Activated CD8-positive, alpha-beta memory T cell treated with anti-CD3 and anti-CD28 coated beads, Interleukin-2, amount 50 U/mL, for 24 hours (primary cell): ENCODE data around the gene CALML3.
"Not testable (repeated sequence)": the region's sequence is repeated elsewhere in the genome, so short reads cannot be mapped to it uniquely, and the experiment has no call there.

Source experiments
- DNase-seq: peaks from one replicate; pipeline ENCODE4 v3.0.0-alpha.2; 2020; ENCODE audit errors: extremely low read depth

CALML3 gene

DNA sequence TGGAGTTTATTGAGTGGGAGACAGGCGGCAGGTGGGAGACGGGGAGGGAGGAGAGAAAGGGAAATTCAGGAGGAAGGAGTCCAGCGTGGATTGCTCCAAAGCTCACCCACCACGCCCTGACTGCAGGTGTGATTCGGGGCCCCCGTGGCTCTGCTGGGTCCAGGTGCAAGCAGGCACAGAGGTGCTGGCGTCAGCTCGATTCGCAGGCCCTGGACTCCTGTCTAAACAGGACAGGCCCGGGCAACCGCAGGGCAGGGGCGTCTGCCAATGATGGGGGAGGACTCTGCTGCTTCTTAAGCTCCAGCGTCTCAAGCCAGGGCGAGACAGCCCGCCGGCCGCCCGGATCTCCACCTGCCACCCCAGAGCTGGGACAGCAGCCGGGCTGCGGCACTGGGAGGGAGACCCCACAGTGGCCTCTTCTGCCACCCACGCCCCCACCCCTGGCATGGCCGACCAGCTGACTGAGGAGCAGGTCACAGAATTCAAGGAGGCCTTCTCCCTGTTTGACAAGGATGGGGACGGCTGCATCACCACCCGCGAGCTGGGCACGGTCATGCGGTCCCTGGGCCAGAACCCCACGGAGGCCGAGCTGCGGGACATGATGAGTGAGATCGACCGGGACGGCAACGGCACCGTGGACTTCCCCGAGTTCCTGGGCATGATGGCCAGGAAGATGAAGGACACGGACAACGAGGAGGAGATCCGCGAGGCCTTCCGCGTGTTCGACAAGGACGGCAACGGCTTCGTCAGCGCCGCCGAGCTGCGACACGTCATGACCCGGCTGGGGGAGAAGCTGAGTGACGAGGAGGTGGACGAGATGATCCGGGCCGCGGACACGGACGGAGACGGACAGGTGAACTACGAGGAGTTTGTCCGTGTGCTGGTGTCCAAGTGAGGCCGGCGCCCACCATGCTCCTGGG is at the start of gene CALML3:
Gene CALML3, plus strand, starts transcription at position 321 of the 920 bp plus-strand sequence. Its CDS starts 125 bp downstream, at position 446.
- DNase-seq = no peak

DNA sequence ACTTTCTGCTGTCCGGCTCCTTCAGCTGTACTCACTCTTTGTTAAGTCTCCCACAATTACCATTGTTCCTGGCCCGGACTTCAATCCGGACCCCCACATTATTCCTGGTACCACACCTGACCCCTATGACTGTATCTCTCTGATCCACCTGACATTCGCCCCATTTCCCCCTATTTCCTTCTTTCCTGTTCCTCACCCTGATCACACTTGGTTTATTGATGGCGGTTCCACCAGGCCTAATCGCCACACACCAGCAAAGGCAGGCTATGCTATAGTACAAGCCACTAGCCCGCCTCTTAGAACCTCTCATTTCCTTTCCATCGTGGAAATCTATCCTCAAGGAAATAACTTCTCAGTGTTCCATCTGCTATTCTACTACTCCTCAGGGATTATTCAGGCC is 49.7 kb upstream of the CALML3 start:
- DNase-seq = not testable (repeated sequence)

DNA sequence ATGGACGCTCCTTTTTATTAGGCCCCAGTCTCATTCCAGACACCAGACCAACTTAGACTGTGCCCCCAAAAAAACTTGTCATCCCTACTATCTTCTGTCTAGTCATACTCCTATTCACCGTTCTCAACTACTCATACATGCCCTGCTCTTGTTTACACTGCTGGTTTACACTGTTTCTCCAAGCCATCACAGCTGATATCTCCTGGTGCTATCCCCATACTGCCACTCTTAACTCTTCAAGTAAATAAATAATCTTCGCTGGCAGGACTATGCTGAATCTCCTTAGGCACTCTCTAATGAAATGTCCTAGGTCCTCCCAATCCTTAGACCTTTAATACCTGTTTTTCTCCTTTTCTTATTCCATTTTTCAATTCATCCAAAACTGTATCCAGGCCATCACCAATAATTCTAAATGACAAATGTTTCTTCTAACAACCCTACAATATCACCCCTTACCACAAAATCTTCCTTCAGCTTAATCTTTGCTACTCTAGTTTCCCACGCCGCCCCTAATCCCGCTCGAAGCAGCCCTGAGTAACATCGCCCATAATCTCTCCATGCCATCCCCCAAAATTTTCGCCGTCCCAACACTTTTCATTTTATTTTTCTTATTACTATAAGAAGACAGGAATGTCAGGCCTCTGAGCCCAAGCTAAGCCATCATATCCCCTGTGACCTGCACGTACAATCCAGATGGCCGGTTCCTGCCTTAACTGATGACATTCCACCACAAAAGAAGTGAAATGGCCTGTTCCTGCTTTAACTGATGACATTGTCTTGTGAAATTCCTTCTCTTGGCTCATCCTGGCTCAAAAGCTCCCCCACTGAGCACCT is 48.6 kb upstream of the CALML3 start:
- not testable (repeated sequence) for DNase-seq

DNA sequence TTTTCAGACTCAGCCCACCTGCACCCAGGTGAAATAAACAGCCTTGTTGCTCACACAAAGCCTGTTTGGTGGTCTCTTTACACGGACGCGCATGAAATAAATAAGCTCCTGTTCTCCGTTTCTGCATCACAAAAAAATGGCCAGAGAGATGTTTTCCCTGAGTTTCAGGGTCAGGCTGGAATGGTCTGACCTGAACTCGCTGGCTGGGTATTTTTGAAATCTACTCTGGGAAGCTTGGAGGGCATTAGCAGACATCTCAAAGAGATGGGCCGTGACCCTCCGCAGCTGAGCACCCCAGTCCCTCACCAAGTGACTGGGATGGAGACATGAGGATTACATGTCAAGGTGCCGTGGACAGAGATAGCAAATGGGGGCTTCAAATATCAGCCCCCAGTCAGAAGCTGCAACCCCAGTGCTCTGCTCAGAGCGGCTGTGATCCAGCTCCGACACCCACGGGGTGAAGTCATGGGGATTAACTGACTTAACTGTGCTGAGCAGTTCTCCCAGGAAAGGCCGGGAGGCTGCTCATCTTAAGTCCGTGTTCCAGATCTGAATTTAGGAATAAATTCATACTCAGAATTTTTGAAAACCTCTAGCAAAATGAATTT is 47.7 kb upstream of the CALML3 start:
- DNase-seq = no peak

DNA sequence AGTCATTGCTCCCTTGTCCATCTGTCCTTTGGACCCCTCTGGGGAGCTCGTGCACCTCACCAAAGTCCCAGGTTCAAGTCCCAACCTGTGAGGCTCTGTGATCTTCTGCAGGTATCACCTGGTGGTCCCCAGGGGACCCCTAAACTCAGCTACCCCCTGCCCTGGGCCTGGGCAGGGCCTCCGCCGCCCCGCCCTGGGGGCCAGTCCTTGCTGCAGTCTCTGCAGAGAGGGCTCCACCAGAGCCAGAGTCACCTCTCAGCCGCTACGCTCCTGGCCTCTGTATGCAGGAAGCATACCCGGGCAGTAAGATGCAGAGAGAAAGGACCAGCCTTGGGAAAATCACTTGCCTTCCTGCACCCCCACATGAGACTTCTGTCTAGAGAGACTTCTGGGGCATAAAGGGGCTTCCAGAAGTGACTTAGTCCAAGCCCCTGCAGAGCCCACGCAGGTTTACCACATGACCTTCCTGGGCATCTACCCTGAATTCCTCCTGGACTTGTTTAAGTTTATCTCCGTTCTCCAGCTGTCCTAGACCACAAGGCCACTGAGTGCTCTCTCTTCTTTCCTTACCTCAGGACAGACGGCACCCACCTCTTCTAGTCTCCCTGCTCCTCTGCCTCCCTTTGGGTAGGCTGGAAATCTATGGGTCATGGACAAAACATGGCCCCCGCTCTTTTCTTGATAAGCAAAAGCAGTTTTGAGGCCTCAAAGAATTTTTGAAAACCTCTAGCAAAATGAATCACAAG is 46.6 kb upstream of the CALML3 start:
- DNase-seq = no peak

DNA sequence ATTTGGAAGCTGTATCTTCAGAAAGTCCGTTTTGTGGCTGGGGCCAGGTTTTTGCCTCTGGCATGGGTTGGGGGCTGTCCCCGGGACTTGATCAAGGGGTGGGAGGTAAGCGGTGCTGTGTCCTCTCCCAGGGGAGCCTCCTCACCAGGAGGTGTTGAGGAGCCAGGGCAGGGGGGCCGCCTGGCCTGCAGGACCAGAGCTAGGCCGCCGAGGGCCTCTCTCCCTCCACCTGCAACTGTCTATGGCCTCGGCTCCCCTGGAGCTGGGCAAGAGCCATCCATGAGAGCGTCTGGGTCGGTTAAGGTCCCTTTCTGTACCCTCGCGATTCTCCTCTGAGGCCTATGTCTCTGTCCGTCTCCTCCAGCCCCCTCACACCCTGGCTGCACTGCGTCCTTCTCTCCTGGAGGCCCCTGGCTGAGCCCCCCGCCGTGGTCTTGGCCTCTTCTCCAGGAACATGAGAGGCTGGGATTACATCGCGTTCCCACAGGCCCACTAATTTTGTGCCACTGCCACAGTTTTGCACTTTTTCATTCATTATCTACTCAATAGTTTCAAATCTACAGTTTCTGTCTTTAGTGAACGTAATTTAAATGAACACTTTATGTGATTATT is 46.0 kb upstream of the CALML3 start:
- no peak for DNase-seq

DNA sequence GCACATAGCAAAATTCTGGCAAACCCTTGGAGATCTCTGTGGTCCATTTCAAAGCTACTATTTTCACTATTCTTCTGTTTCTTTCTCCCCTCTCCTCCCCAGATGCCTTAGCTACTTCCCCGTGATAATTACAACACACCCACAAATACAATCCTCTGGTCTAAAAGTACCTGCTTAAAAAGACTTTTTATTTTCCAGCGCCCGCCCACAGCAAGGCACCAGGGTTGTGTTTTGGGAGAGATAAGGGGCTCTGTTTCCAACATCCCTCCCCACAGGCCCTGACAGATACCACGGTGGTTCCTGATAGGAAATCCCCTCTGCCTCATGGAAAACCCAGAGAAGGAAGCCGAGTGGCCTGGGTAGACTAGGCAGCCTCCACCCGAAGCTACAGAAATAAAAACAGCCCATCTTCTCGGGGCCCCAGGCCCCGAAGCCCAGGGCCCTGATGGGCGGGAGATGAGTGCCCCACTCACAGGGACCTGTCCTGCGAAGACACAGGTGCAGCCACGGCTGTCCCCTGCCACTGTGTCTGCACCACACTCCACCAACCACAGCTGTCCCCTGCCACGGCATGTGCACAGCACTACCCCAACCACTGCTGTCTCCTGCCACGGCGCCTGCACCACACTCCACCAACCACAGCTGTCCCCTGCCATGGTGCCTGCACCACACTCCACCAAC is 45.1 kb upstream of the CALML3 start:
- no peak for DNase-seq

DNA sequence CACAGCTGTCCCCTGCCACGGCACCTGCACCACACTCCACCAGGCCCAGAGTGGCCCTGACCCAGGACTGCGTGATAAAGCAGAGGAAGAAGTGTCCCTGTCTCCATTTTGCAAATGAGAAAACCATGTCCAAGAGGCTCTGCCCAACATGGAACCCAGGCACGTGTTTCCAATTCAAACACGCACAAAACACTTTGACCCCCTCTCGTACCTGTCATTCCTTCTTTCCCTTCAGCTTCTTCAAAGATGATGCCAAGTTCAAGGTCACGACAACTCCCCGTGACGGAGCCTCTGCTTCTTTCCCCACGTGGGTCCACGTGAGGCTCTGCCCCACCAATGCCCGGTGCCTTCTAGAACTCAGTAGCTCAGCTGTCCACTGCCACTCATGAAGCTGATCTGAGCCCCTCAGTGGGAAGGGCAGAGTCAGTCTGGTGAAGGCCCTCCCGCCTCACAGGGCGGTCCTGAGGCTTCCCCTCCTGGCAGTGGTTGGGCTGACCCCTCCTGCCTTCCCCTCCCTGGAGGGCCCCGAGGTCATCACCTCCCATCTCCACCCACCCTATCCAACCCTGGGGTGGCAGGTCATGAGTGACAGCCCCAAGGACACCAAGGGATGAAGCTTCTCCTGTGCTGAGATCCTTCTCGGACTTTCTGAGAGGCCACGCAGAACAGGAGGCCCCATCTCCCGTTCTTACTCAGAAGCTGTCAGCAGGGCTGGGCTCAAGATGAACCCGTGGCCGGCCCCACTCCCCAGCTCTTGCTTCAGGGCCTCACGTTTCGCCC is 44.4 kb upstream of the CALML3 start:
- DNase-seq = no peak

DNA sequence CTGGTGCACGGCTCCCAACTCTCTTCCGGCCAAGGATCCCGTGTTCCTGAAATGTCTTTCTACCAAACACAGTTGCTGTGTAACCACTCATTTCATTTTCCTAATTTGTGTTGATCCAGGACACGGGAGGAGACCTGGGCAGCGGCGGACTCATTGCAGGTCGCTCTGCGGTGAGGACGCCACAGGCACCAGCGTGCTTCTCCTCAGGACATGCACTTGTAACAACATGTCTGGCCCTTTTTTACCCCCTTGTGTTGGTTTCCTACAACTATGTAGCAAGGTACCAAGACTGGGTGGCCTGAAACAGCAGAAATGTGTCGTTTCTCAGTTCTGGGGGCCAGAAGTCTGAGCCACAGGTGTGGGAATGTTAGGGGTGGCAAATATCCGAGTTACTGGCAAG is 43.6 kb upstream of the CALML3 start:
- no peak for DNase-seq

DNA sequence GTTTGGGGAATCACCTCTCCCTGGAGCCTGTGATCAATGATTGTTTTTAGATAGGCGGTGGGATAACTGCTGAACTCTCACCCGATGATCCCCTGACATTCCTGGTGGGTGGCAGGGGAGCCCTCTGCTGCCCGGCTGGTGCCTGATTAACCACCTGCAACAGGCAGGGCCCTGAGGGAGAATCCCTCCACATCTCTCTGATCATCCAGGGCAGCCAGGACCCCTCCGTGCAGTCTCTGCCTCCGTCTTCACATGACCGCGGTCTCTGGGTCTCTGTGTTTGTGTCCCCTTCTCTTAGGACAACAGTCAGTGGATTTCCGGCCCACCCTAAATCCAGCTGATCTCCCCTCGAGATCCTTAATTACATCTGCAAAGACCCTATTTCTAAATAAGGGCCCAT is 42.7 kb upstream of the CALML3 start:
- no peak for DNase-seq

DNA sequence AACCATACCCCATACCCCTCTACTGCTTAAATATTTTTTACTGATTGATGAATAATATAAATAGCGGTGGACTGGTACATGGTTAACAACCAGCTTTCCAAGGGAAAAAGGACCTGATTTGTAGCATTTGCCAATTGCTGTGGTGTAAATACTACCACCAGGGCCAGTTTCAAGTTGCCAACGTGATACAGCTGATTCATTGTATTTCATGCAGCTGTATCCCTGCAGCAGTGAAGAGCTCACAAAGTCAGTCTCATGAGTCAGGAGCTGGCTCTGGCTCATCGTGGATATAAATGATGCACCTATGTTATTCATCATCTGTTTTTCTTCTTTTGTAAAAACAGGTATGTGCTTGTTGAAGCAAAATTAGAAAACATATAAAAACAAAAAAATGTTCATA is 40.6 kb upstream of the CALML3 start:
- no peak for DNase-seq

DNA sequence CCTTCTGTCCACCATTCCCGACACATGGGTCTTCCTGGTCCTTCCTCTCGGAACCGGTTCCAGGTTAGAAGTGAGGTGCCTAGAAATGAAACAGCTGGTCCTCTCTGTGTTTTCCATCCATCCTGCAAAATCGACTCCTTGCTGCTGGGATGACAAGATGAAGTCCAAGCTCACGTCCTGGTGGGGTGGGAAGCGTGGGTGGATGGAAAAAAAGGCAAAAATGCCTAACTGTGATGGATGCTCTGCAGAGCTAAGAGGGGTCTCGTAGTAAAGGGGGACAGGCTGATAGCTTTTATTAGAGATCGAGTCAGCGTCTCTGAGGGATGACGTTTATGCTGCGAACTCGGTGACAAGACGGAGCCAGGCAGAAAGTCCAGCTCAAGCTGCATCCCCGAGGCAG is 39.5 kb upstream of the CALML3 start:
- no peak for DNase-seq

DNA sequence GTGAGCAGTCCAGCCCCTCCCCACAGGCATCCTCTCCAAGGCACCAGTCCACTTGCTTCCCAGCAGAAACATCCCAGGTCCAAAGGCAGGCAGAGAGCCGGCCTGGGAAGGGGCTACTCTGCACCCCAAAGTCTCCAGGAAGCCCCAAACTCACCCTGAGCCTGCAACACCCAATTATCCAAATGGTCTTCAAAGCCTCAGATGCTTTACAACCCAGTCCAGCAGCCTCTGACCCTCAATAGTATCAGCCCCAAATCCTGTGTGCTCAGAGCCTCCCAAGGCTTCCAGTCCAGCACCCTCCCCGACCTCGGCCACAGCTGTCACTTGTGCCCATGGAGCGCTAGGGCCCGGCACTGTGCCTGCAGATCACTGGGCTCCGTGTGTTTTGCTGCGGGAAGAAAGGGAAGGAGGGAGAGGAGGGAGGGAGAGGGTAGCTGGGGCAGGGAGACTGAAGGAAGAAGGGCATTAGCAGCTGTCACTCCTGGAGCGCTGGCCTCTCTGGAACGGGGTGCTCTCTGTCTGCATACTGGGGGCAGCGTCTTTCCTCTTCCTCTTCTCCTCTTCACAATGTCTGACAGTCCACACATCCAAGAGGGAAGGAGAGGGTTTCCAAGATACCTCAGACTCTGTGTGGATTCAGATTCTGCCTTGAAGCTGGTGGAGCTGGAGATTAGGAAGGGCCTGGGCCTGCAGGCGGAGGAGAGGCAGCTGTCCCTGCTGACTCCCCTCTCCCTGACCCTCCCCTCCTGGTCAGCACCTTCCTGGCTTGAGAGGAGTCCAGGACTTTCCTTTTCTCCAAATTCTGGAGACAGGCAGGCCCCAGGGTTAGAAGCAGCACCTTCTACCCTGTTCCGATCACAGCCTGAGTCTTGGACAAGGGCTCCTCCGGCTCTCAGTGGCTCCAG is 38.6 kb upstream of the CALML3 start:
- DNase-seq = no peak

DNA sequence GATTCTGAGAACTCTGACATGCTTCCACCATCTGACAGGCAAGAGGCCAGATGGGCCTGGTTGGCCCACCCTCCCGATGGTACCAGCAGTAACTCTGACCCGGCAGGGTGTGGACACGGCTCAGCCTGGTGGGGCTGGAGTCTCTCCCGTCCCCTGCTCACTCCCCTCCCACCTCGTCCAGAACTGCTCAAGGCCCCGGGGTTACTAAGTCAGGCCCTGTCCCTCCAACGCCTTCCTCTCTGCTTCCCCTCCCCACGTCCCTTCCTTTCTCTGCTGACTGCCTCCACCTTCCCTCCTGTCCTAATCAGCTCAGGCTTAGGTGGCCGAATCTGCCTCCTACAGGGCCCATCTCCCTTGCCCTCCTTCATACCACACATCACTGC is 37.9 kb upstream of the CALML3 start:
- DNase-seq = no peak

DNA sequence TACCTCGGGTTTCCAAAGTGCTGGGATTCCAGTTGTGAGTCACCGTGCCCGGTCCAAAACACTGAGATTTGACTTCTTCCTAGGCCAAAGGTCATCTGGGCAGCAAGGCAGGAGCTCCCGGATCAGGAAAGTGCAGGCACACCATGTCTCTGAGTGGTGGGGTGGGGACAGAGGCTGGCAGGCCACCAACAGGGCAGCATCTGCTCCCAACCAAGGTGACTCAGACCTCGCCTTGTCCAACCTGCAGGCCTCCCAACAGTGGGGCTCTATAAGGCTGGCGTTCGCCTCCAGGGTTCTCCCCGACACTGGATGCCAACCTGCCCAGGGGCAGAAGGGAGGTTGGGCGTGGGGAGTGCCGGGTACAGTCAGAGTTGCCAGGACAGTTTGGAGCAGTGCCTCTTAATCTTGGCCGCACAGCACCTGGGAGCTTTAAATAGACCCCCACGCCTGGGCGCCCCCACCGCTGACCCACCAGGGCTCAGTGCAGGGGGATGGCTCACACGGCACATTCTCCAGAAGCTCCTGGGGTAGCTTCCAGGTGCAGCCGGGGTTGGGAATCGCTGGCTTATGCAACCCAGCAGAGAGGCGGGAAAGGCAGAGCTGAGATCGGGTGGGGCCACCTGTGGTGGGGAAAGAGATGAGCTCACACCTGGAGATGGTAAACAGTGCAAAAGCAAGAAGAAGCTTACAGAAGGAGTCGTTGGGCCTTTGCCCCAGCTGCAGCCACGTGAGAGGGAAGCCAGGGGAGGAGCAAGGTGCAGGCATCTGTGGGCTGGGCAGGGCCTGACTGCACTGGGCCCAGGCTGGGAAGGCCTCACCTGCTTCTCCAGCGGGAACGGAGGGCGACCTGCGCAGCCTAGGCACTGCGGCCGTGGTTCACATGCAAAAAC is 36.2 kb upstream of the CALML3 start:
- DNase-seq = no peak

DNA sequence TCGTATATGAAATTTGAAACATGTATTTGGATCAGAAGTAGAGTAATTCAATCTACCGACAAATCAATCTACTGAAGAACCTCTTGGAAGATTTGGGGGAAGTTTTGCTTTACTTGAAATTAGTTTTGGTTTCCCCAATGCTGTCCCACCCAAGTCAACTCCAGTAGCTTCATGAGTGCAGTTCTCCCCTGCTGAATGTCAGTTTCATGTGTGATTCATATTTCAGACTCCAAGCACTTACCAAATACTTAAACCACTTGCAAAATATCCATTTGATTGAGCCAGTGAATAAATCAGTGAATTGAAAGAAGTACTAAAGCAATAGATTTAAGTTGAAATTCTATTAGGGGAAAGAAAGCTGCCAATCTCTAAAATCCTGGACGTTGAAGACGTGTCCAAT is 34.7 kb upstream of the CALML3 start:
- DNase-seq = no peak

DNA sequence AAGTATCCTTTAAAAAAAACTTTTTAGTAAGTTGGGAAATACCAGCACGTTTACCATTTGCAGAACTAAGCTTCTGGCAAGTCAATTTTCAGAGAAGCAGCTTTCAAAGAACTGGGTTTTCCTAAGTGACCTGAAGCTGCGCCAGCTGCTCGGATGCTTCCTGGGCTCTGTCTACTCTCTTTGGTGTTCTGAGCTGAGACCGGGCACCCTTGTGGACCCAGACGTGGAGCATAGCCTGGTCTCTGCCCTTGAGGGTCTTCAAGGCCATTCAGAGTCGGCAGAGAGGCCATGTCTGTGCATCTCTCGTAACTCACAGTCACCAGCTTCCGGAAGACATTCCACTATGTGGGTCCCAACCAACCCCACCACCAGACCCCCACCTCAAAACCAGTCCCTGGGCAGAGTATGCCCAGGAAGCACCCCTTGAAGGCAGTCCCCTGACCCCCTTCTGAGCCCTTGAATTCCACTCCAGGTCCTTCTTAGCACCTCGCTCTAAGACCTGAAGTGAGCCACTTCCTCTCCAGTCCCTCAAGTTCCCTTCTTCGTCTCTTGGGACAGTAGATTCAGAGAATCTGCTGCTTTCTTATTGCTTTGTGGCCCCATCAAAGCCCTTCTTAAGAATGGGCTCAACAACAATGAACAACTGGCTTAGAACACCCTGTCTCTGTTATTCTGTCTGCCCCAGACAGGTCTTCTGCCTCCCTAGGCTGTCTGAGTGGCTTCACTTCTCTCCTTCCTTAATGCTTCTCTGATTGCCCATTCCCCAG is 33.9 kb upstream of the CALML3 start:
- no peak for DNase-seq
